ENCODE data around the gene DAPK1. TPM values are rescaled to one million over a fixed set of nuclear protein-coding genes. Genes with fewer than 3 reads are reported as not detected.

DAPK1 gene
- 10 to 100 TPM; 12.0 to 54.3 TPM for total RNA-seq

DNA sequence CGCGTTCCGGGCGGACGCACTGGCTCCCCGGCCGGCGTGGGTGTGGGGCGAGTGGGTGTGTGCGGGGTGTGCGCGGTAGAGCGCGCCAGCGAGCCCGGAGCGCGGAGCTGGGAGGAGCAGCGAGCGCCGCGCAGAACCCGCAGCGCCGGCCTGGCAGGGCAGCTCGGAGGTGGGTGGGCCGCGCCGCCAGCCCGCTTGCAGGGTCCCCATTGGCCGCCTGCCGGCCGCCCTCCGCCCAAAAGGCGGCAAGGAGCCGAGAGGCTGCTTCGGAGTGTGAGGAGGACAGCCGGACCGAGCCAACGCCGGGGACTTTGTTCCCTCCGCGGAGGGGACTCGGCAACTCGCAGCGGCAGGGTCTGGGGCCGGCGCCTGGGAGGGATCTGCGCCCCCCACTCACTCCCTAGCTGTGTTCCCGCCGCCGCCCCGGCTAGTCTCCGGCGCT, at the start of gene DAPK1:
DAPK1 (plus strand) TSS at position 264 of the 442 bp plus-strand sequence. CDS start 1,211 bp downstream, outside the sequence.

DNA sequence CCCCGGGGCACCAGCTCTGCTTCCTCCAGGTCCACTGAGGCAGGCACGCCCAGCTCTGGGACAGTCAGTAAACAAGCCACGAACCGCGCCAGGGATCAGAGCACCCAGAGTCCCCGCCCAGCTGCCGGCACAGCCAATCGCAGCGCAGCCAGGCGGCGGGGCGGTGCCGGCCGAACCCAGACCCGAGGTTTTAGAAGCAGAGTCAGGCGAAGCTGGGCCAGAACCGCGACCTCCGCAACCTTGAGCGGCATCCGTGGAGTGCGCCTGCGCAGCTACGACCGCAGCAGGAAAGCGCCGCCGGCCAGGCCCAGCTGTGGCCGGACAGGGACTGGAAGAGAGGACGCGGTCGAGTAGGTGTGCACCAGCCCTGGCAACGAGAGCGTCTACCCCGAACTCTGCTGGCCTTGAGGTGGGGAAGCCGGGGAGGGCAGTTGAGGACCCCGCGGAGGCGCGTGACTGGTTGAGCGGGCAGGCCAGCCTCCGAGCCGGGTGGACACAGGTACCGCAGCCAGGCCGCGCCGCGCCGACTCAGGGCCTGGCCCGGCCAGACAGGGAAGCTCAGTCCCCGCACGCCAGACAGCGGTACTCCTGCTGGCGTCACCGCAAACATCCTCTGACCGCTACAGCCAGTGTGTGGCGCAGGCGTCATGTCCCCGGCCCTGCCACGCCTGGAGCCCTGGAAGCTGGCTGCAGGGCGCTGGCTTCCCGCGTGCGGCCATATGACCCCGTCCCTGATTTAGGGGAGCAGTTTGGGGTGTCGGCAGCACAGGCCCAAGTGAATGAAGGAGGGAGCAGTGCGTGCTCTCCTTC, 228.4 kb downstream of the DAPK1 start, which contains the start of gene CTSL:
CTSL (plus strand) TSS at position 220 of the 810 bp plus-strand sequence. CDS start 1,485 bp downstream, outside the sequence.

Small RNA genes within 50 kb of the gene (small RNA-seq; reads per million reads assigned to genes)
- gene AL161787.1: 0.04 to 0.47 reads per million in 2 donors

Other genes with a start within 250 kb of the DAPK1 start
- 100 to 1,000 TPM; 230 to 879 TPM for gene CTSL, start 228.3 kb downstream of the DAPK1 start, total RNA-seq